Measurements from ENCODE around the gene LAIR2.
"Not testable (repeated sequence)": the region's sequence is repeated elsewhere in the genome, so short reads cannot be mapped to it uniquely, and the experiment has no call there.

LAIR2 gene

DNA sequence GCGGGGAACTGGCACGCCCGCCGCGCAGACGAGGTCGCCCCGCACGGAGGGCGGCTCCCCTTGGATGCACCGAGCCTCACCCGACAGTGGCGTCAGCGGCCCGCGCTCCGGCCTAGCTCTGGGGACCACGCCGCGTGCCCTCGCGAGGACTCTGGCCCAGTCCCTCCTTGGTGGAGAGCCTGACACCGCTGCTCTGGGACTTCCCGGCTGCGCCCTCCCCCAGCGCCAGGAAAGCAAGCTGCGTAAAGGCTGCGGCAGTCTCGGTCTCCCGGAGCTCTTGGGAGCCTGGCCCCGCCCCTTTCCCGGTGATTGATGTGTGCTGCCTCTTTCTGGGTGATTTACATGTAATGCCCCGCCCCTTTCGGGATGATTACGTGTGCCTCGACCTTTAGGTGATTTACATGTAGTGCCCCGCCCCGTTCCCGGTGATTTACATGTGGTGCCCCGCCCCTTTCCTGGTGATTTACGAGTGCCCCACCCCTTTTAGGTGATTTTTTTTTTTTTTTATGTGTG lies 39.0 kb upstream of the LAIR2 start, which contains the start of gene LENG9:
Gene LENG9 (minus strand): TSS at position 248 of the 513 bp plus-strand sequence. CDS start 252 bp downstream, outside the sequence.
- peak; percentile 83 to 98 (median 94) for DNase-seq
- intact Hi-C loops (cut with DNase I): no loop called here

DNA sequence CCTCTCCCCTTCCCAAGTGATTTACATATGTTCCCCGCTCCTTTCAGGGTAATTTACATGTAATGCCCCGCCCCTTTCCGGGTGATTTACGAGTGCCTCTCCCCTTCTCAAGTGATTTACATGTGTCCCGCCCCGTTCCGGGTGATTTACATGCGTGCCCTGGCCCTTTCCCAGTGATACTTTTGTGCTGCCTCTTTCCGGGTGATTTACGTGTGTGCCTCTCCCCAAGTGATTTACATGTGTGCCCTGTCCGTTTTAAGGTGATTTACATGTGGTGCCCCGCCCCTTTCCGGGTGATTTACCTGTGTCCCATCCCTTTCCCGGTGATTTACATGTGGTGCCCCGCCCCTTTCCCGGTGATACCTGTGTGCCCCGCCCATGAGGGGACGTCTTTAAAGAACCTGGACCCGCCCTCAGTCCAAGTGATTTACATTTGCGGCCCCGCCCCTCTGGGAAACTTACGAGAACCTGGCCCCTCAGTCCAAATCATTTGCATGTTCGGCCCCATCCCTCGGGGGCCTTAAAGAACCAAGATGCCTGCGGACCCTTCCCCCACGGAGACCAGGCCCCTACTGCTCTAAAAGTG lies 38.5 kb upstream of the LAIR2 start:
- intact Hi-C loops (cut with DNase I): no loop called here
- peak in 41 of 42 donors; percentile 20 to 84 (median 56) for DNase-seq

DNA sequence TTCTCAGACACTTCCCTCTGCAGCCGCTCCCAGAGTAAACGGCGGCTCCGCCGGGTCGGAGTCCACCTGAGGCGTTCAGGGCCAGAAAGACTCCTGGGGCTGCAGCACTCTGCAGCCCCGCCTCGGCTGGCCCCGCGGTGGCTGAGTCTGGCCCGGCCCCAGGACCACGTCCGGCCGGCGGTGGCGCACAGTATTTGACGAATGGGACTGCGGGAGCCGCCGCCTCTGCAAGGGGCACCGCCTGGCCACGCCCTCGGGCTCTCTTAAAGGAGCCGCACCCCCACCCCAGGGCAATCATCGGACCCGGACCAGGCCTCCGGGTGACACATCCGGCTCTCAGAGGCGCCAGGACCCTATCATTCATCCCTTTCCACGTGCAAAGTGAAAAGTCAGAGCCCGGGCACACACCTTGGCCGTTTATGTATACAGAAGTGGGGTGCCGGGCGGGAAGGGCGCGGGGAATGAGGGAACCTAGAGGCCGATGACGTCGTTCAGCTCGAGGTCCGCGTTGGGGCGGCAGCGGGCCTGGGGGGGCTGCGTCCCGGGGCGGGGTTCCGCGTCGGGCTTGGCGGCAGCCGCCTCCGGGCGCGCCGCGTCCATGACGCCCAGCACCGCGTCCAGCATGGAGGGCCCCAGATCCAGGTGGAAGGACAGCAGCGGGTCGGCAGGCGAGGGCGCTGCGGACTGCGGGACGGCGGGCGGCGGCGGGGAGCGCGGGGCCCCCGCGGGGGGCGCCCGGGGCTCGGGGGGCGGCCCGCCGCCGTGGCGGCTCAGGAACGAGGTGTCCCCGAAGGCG lies 37.8 kb upstream of the LAIR2 start:
- peak; percentile 66 to 94 (median 83) for DNase-seq
- intact Hi-C loops (cut with DNase I): no loop called here

DNA sequence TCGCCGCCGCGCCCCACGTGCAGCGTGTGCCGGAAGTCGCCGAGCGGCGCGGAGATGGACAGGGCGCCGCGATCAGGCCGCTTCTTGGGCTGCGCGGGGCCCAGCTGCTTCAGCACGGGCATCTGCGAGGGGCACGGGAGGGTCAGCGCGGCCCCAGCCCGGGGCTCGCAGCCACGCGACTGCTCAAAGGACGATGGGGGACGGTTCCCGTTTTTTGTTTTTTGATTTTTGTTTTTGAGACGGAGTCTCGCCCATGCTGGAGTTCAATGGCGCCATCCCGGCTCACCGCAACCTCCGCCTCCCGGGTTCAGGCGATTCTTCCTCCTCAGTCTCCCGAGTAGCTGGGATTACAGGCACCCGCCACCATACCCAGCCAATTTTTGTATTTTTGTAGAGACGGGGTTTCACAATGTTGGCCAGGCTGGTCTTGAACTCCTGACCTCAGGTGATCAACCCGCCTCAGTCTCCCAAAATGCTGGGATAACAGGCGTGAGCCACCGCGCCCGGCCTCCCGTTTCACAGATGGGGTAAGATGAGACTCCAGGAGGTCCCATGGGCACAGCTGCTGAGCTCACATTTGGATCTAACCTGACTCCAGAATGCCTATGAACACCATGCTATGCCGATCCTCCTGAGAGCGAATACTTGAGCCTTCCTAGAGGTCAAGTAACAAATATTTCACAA lies 37.1 kb upstream of the LAIR2 start:
- intact Hi-C loops (cut with DNase I): no loop called here
- peak in 2 of 42 donors; percentile 10 to 29 for DNase-seq

DNA sequence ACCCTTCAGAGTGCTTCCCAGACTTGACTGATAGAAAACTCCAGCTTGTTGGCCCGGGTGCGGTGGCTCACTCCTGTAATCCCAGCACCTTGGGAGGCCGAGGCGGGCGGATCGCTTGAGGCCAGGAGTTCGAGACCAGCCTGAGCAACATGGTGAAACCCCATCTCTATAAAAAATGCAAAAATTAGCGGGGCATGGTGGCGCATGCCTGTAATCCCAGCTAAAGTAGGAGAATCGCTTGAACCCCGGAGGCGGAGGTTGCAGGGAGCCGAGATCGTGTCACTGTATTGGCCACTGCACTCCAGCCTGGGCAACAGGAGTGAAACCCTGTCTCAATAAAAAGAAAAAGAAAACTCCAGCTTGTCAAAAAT lies 36.5 kb upstream of the LAIR2 start:
- peak in 2 of 42 donors; percentile 1 to 9 for DNase-seq
- intact Hi-C loops (cut with DNase I): not testable (repeated sequence)

DNA sequence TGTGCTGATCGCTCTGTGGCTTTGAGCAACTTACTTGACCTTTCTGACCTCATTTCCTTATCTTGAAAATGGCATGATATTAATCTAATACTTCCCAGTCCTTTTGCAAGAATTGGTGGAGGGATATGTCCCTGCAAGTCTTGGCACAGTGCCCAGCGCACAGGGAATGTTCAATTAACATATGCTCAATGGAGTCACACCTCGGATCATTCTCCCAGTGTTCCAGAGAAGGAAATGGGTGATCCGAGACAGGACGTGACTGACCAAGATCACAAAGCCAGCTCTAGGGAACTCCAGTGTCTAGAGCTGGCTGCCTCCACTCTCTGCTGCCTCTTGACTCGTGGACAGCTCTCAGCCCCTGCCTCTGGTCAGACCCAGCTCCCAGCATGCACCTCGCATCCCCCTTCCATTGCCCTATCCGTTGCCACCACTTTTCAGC lies 33.1 kb upstream of the LAIR2 start:
- intact Hi-C loops (cut with DNase I): no loop called here
- peak in 1 of 42 donors; percentile 18 for DNase-seq

DNA sequence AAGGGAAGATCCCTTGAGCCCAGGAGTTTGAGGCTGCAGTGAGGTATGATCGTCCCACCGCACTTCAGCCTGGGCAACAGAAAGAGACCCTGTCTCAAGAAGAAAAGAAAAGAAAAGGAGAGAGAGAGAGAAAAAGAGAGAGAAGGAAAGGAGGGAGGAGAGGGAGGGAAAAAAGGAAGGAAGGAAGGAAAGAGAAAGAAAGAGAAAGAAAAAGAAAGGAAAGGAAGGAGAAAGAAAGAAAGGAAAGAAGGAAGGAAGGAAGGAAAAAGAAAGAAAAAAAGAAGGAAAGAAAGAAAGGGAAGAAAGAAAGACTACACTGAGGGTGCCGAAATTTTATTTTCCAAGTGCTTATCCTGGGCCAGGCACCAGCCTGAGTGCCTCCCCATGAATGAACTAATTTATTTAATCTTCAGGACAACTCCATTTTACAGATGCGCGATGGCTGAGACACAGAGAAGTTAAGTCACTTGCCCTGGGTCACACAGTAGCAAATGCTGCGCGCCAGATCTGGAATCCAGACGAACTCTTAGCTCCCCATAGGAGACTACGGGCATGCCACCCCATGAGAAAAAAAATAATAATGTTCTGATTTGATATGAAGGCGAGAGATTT lies 32.2 kb upstream of the LAIR2 start:
- peak in 1 of 42 donors; percentile 21 for DNase-seq
- intact Hi-C loops (cut with DNase I): loop anchor here (10.0 kb wide), 1 partner anchor 204 kb away; no protein-coding TSS in a partner anchor

DNA sequence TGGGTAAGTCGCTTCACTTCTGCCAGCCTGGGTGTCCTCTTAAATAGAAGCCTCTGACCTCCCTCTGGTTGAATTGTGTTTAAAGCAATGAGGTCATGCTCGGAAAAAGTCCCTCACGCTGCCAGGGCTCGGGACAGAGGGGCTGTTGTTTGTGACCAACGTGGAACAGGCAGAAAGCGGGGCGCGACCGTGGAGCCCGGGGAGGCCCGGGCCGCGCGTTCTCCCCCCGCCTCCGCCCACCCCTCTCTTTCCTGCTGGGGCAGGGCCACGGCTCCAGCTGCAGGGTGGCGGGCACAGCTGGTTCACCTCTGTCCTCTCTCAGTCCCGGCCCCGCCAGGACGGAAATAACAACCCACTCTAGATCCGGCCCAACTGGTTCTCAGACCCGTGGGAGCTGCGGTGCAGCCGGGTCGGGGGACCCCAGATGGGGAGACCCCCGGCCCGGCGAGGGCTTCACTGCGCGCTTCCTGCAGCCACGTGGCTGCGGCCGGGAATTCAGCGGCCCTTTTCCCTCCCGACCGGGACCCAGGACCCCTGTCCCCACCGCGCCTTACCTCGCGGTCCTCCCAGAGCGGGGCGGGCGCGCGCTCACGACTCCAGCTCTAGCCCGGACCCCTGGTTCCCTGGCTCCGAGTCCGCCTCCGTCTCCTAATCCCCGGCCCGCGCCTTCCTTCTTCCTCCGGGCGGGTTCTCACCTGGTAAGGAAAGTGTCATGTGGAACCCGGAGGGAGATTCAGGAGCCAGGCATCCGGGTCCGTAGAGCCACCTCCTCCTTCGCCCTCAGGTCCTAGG lies 31.4 kb upstream of the LAIR2 start:
- DNase-seq: peak; percentile 25 to 84 (median 60)
- intact Hi-C loops (cut with DNase I): loop anchor here (10.0 kb wide), 1 partner anchor 204 kb away; no protein-coding TSS in a partner anchor

DNA sequence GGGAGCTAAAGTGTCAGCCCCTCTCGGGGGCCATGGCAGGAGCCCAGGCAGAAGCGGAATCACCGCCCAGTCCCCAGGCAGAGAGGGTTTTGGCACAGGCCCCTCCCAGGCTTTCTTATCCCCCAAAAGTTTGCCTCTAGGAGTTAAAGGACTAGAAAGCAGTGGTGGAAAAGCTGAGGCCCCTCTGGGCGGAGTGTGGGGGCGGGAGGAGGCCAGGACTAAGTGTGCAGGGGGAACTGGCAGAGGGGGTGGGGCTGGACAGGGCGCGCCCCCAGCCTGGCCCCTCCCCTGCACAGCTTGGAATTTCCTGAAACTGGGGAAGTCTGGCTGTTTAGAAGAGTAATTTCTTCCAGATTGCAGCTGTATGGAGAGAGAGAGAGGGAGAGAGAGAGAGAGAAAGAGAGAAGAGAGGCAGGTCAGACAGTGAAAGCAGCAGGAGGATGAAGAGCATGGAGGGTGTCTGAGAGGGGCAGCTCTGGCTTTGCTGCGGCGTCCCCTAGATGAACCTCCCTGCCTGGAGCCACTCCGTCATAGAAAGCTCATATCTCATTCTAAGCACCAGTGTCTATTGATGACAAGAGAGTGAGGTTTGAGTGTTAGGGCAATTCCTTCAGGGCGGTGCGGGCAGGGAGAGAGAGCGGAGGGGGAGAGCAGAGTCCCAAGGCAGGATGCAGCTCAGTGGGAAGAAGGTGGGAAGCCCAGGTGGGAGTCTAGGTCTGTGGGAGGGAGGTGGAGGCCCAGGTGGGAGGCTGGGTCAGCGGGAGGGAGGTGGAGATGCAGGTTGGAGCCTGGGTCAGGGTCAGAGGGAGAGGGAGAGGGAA lies 29.4 kb upstream of the LAIR2 start, which contains the start of gene CDC42EP5:
Gene CDC42EP5 (minus strand): TSS at position 226 of the 821 bp plus-strand sequence. CDS start 7,749 bp downstream, outside the sequence.
- peak in 1 of 42 donors; percentile 32 for DNase-seq
- intact Hi-C loops (cut with DNase I): loop anchor here (10.0 kb wide), 1 partner anchor 202 kb away; no protein-coding TSS in a partner anchor

DNA sequence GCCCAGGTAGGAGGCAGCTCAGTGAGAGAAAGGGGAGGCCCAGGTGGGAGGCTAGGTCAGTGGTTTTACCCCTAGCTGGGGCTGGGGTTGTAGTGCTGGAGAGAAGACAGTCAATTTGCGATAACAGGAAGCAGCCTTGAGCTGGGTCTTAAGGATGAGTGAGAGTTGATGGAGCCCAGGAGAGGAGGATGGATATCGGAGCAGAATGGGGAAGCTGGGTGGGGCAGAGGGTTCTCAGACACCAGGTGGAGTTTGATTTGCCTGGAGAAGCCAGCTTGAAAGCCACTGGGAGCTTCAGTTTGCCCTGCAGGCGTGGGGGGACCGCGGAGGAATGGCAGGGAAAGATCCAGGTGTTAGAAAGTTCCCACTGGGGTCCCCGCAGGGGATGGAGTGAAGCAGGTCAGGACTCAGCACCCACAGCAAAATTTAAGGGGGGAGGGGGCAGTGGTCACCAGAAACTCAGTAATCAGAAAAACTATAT lies 28.7 kb upstream of the LAIR2 start:
- intact Hi-C loops (cut with DNase I): loop anchor here (10.0 kb wide), 1 partner anchor 201 kb away; no protein-coding TSS in a partner anchor
- DNase-seq: peak in 1 of 42 donors; percentile 20

DNA sequence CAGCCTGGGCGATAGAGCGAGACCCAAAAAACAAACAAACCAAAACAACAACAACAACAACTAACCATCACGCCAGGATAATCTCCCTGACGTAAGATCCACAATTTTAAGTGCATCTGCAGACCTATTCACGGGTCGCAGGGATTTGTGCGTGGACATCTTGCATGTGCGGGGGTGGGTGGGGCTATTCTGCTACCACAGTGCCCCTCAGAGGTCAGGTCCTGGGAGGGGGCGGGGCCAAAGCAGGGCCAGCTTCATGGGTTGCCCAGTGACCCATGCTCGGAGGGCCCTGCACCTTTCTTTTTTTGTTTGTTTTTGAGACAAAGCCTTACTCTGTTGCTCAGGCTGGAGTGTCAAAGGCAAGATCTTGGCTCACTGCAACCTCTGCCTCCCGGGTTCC lies 26.9 kb upstream of the LAIR2 start:
- intact Hi-C loops (cut with DNase I): loop anchor here (10.0 kb wide), 1 partner anchor 199 kb away; no protein-coding TSS in a partner anchor
- no peak for DNase-seq

DNA sequence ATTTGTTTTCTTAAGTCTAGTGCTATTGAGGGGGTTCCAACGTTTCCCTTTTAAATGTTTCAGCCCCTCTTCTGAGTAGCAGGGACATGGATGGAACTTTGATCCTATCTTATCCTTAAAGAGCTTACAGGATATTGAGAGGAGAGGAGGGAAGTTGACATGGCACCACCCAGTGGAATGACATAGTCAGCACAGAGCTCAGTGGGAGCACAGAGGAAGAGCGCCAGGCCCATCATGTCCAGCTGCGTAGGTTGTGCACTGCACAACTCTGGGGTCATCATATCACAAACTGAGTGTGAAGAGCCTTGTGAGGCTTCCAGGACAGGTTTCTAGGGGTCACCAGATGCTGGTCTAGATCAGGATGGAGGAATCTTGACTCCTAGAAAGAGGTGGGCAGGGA lies 25.0 kb upstream of the LAIR2 start:
- intact Hi-C loops (cut with DNase I): loop anchor here (10.0 kb wide), 1 partner anchor 197 kb away; no protein-coding TSS in a partner anchor
- no peak for DNase-seq

DNA sequence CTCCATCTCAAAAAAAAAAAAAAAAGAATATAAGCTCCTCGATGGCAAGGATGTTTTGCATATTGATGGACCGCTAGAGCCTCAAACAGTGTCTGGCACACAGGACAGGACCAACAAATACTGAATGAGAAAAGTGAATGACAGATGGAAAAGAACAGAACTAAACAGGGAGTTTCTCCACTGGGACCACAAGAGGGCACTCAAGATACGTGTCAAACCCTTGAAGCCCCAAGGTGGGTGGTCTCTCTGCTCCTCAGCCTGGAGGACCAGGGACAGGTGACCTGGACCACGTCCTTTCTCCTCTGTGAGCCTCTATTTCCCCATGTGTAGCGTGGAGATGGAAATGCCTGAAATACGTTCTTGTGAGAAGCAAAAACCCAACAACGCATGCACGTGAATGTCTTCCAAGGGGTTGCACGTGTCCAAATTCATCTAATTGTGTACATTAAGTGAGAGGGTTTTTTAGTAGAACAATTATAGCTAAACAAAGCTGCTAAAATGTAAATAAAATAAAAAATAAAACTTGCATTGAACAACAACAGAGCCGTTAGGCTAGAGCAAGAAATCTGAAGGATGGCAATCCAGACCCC lies 23.9 kb upstream of the LAIR2 start:
- DNase-seq: peak in 13 of 42 donors; percentile 16 to 66 (median 34)
- intact Hi-C loops (cut with DNase I): loop anchor here (10.0 kb wide), 1 partner anchor 196 kb away; no protein-coding TSS in a partner anchor

DNA sequence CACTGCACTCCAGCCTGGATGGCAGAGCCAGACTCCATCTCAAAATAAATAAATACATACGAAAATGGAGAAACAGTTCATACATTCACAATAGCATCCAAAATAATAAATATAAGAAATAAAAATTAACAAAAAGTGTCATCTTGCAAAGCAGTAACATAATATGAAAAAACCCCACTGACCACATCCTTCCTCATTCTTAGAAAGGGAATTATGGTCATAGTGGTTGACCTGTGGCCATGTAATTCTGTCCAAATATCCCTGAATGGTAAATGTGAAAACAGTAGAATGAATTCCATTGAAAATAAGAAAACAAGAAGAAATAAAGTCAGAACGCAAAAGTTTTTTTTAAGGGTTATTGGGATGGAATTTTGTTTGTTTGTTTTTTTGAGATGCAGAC lies 22.6 kb upstream of the LAIR2 start:
- no peak for DNase-seq
- intact Hi-C loops (cut with DNase I): no loop called here

DNA sequence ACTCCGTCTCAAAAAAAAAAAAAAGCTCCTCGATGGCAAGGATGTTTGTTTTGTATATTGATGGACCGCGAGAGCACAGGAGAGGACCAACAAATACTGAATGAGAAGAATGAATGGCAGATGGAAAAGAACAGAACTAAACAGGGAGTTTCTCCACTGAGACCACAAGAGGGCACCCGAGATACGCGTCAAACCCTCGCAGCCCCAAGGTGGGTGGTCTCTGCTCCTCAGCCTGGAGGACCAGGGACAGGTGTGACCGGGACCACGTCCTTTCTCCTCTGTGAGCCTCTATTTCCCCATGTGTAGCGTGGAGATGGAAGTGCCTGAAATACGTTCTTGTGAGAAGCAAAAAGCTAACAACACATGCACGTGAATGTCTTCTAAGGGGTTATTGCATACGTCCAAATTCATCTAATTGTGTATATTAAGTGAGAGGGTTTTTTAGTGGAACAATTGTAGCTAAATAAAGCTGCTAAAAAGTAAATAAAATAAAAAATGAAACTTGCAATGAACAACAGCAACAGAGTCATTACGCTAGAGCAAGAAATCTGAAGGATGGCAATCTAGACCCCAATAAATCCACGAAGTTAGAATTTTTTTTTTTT lies 21.2 kb upstream of the LAIR2 start:
- peak in 30 of 42 donors; percentile 19 to 72 (median 50) for DNase-seq
- intact Hi-C loops (cut with DNase I): no loop called here

DNA sequence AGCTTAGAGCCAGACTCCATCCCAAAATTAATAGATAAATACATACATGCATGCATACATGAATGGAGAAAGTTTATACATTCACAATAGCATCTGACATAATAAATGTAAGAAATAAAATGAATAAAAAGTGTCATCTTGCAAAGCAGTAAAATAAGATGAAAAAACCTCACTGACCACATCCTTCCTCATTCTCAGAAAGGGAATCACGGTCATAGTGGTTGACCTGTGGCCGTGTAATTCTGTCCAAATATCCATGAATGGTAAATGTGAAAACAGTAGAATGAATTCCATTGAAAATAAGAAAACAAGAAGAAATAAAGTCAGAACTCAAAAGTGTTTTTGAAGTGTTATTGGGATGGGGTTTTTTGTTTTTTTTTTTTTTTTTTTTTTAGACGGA lies 19.7 kb upstream of the LAIR2 start:
- DNase-seq: no peak
- intact Hi-C loops (cut with DNase I): no loop called here
